GM21717 (cell line): ENCODE measurements around the gene ZNF740.
A peak's percentile ranks its signal among the peaks of the same experiment; 100 is the strongest.
"Not testable (repeated sequence)": the region's sequence is repeated elsewhere in the genome, so short reads cannot be mapped to it uniquely, and the experiment has no call there.

Experiments
- ATAC-seq: cut with Tn5 transposase; IDR thresholded peaks from one replicate; pipeline ENCODE4 v1.9.1; 2021; ENCODE audit warnings: mild to moderate bottlenecking, moderate library complexity; ENCODE audit not compliant: unreplicated experiment

The ZNF740 gene, protein sequence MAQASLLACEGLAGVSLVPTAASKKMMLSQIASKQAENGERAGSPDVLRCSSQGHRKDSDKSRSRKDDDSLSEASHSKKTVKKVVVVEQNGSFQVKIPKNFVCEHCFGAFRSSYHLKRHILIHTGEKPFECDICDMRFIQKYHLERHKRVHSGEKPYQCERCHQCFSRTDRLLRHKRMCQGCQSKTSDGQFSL

DNA sequence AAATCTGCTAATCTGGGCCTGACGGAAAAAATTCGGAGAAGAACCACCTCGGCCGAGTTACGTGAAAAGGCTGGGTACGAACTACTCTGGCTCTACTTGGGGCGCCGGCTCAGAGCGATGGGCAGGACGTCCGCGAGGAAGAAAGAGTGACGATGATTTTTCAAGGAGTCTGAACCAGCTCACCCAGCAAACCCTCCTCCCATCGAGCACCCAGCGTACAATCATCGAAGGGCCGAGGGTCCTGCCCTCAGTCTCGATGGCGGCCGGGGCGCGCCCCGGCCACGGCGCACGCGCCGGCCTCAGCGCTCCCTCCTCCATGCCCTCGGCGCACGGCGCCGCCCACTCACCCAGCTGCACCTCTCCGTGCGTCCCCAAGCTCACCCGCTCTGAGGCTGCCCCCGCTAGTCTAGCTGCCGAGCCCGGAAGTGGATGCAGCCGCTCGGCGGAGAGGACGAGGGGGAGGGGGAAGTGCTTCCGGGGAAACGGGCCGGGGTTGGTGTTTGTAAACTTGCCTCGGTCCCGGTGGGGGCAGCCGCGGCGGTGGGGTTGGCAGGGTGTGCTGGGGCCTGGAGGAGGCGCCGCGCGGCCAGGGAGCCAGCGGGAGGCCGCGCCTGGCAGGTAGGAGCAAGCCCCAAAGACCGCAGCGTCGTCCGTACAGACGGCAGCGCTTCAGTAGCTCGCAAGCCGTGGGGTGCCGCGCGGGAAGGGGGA, at the start of gene ZNF740, which contains the start of gene CSAD:
Gene ZNF740 (plus strand): TSS at position 503 of the 711 bp plus-strand sequence. CDS start 1,262 bp downstream, outside the sequence.
Gene CSAD (minus strand): TSS at position 706 of the 711 bp plus-strand sequence. CDS start 7,455 bp downstream, outside the sequence.
- ATAC-seq: peak; percentile 95

DNA sequence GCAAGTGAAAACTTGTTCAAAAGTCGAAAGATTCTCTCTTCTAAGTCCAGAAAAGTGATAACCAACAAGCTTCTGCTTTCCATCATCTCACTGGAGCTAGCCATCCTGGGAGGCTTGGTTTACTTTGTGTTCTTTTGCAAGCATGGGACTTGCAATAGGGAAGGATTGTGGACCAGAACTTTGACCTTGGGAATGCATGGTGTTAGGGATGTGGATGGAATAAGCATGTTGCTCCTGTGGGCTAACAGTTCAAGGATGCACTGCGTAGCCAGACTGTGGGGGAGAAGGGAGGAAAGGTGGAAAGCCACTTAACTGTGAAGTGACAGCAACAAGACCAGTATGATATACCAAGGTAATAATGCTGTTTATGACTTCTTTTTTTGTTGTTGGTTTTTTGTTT, 48.7 kb upstream of the ZNF740 start:
- no peak for ATAC-seq

DNA sequence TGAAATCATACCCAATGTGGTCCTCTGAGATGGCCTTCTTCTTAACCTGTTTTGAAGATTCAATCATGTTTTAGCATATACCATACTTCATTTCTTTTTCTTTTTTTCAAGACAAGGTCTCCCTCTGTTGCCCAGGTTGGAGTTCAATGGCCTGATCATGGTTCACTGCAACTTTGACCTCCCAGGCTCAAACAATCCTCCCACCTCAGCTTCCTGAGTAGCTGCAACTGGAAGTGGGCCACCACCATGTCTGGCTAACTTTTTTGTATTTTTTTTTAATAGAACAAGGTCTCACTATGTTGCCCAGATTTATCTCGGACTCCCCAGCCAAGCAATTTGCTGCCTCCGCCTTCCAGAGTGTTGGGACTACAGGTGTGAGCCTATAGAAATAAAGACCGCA, 46.8 kb upstream of the ZNF740 start:
- ATAC-seq: no peak

DNA sequence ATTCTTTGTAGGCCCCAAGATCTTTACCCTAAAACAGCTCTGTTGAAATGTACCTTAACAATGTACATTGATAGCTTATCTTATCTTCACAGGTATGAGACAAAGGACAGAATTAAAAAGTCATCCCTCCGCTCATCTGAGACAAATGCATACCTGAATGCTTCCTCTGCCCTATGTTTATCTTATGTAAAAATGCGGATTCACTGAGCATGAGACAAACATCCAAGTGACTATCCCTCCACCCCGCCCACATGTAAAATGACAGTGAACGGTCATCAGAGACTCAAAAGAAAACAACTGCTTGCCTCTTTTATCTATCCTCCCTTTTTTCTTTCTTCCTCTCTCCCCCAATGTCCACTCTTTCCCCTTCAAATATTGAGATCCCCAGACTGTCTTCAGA, 37.2 kb upstream of the ZNF740 start:
- ATAC-seq: no peak

DNA sequence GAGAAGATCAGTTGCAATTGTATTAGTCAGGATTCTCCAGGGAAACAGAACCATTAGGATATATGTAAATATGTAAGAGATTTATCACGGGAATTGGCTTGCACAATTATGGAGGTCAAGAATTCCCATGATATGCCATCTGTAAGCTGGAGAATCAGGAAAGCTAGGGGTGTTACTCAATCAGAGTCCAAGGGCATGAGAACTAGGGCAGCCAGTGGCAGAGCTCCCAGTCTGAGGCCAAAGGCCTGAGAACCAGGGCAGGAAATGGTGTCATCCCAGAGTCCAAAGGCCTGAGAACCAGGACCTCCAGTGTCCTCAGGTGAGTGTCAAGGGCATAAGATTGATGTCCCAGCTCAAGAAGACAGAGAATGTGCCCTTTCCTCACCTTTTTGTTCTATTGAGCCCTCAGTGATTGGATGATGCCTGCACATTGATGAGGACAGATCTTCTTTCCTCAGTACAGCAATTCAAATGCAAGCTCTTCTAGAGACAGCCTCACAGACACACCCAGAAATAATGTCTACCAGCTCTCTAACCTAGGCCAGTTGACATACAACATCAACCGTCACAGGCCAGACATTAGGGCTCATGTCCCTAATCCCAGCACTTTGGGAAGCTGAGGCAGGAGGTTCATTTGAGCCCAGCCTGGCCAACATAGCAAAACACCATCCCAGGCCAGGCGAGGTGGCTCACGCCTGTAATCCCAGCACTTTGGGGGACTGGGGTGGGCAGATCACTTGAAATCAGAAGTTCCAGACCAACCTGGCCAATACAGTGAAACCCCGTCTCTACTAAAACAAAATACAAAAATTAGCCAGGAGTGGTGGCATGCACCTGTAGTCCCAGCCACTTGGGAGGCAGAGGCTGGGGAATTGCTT, 34.9 kb upstream of the ZNF740 start:
- no peak for ATAC-seq

DNA sequence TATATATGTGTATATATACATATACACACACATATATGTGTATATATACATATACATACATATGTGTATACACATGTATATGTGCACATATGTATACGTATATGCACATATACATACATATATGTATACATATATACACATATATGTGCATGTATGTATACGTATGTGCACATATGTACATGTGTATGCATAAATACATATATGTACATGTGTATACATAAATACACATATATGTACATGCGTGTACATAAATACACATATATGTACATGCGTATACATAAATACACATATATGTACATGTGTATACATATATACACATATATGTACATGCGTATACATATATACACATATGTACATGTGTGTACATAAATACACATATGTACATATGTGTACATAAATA, 33.3 kb upstream of the ZNF740 start:
- no peak for ATAC-seq

DNA sequence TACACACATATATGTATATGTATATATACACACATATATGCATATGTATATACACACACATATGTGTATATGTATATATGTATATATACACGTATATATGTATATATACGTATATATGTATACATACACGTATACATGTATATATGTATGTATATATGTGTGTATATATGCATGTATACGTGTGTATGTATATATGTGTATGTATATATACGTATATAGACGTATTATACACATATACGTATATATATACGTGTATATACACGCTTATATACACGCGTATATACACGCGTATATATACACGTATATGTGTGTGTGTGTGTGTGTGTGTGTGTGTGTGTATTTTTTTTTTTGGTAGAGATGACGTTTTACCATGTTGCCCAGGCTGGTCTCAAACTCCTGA, 32.9 kb upstream of the ZNF740 start:
- ATAC-seq: no peak

DNA sequence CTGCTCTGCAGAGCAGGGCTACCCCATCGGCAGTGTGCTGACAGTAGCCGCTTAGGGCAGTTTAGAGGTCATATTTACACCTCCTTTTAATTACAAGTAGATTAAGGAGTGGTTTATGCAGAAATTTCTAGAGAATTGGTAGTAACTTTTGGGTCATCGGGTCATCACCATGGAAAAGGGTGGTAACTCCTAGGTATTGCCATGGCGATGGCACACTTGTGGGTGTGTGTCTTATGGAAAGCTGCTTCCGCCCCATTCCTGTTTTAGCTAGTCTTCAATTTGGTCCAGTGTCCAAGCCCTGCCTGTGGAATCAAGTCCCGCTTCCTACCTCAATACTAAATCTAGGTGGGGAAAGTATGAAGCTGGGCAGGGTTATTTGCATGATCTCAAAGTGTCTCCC, 29.5 kb upstream of the ZNF740 start:
- no peak for ATAC-seq

DNA sequence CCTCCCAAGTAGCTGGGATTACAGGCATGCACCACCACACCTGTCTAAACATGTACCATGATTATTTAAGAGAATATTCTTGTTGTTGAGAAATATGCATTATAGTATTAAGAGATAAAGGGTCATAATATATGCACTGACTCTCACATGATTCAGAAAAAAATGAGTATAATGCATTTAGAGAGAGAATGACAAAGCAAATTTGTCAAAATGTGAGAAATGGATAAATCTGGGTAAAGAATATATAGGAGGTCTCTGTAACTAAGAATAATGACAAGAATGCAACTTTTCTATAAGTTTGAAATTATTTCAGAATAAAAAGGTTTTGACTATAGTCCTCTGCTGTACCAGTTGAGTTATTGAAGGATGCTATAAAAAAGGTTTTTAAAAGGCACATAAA, 28.1 kb upstream of the ZNF740 start:
- ATAC-seq: no peak

DNA sequence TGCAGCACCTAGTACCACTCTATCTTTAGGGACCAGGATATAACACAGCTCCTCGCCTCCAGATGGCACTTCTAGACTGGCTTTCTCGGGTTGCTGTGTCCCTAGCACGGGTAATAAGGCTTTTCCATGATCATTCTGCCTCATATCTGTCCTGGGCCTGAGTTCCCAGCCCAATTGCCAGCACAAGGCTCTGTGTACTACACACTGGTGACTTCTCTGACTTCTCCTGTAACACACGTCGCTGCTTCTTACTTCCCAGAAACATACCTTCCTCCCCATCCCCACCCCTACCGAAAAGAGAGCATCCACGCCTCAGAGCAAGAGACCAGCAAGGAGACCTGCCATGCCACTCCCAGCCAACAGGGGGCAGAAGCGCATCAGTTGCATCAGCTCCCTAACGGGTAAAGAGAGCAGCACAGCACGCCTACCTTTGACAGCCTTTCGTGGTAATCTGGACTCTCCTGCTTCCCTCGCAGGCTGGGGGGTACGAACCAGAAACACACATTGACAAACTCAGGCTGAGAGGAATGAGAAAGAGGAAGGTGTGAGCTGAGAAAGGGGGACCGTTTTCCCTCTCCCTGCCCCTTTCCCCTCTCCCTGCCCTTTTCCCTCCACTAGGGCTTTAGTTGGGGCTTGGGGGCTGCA, 21.2 kb upstream of the ZNF740 start:
- ATAC-seq: no peak

DNA sequence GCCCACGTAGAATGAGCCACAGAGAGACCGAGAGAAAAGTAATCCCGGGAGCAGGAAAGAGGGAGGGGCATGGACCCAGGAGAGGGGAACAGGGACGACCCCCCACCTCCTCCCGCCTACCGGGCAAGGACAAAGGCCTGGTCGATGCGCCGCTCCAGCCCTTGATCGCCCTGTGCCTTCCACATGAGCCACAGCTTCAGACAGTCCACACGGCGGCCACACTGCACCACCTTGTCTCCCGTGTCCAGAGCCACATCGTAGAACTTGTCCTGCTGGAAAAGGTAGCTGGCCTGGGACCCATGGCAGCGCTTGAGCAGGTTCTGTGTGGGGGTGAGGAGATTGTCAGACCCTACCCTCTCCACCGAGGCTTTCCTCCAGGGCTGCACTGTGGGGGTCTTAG, 20.5 kb upstream of the ZNF740 start:
- no peak for ATAC-seq

DNA sequence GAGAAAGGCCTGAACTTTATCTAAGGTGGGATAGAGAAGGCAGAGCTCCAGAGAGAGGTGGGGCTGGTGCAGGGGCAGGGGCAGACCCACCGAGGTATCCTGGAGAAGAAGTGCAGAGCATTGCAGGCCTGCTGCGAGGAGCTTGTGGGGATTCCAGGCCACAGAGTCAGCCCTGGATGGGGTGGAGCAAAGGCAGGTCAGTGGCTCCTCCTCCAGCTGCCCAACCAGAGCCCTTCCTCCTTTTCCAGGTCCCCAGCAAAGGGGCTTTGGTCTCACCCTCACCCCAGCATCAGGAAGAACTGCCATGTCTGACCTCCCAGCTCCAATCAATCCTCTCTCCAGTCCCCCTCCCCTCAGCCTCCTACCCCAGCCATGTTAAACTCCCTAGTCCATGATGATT, 19.8 kb upstream of the ZNF740 start:
- no peak for ATAC-seq

DNA sequence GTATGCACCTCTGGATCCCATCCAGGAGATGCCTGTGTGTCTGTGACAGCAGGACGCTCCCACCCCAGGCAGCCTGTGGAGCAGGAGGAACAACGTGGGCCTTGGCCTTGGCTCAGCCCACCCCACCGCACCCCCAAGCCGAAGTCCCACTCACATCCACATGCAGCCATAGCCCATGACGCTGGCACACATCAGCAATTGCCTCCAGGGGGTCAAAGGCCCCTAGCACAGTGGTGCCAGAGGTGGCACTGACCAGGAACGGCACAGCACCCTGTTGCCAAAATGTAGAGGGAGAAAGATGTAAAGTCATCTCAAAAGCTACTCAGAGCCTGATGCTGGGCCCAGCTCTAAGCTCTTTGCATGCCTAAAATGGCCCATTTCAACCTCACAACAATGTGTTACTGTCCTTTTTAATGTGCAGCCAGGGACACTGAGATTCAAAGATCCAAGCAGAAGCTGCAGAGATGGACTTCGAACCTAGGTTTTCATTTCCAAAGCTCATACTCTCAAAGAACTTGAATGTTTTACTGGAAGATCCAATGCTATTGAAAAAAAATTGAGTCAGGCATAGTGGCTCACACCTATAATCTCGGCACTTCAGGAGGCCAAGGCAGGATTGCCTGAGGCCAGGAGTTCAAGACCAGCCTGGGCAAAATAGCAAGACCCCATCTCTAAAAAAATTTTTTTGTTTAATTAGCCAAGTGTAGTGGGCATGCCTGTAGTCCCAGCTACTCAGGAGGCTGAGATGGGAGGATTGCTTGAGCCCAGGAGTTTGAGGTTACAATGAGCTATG, 19.2 kb upstream of the ZNF740 start:
- ATAC-seq: no peak

DNA sequence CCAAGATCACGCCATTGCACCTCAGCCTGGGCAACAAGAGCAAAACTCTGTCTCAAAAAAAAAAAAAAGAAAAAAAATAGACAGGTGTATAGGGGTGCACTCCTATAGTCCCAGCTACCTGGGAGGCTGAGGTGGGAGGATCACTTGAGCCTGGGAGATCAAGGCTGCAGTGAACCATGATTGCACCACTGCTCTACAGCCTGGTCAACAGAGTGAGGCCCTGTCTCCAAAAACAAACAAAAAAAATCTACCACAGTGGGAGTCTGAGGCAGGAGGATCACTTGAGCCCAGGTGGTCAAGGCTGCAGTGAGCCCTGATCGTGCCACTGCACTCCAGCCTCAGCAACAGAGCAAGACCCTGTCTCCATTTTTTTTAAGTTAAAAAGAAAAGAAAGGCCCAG, 17.5 kb upstream of the ZNF740 start:
- not testable (repeated sequence) for ATAC-seq

DNA sequence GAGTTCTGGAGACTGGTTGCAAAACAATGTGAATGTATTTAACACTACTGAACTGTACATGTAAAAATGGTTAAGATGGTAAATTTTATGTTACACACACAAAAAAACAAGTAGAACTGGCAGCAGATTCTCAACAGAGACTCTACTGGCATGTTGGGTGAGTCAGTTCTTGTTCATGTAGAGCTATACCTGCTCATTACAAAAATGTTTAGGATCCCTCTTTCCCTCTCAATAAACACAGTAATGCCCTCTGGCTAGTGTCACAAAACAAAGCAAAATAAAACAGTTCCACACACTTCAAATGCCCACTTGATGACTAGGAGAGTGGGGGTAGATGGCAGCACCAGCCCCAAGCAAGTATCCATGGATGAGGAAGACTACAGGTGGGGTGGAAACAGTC, 13.7 kb upstream of the ZNF740 start:
- ATAC-seq: no peak

DNA sequence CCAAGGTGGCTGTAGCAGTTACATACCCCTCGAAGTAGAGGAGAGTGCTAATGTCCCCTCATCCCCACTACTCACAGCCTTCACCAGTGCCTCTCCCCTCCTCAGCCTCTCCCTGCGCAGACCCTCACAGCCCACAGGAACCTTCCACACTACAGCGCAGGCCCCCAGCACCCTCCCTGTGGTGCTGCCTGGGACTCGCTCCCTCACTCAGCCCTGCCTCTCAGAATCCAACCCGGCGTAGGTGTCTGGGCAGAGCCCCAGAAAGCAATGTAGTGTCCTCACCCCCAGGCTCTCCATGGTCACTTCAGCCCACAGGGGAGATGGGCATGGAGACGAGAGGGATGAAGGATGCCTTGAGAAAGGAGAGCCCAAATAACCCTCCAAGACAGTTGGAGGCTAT, 10.9 kb upstream of the ZNF740 start:
- ATAC-seq: no peak

DNA sequence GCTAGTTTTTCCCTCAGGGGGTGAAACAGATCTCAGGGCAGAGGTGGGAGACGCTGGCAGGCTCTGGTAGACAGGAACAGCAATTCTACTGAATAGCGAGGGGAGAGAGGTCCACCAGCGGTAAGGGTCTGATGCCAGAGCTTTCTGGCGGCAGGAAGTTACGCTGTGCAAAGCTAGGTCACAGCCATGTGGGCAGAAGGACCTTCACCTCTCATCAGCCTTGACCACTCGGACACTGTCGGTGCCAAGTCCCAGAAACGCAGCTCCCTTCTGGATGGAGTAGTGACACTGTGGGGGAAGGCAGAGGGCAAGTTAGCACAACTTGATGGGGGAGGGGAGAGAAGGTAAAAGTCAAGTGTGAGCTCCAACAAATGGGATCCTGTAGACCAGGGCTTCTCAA, 10.3 kb upstream of the ZNF740 start:
- no peak for ATAC-seq

DNA sequence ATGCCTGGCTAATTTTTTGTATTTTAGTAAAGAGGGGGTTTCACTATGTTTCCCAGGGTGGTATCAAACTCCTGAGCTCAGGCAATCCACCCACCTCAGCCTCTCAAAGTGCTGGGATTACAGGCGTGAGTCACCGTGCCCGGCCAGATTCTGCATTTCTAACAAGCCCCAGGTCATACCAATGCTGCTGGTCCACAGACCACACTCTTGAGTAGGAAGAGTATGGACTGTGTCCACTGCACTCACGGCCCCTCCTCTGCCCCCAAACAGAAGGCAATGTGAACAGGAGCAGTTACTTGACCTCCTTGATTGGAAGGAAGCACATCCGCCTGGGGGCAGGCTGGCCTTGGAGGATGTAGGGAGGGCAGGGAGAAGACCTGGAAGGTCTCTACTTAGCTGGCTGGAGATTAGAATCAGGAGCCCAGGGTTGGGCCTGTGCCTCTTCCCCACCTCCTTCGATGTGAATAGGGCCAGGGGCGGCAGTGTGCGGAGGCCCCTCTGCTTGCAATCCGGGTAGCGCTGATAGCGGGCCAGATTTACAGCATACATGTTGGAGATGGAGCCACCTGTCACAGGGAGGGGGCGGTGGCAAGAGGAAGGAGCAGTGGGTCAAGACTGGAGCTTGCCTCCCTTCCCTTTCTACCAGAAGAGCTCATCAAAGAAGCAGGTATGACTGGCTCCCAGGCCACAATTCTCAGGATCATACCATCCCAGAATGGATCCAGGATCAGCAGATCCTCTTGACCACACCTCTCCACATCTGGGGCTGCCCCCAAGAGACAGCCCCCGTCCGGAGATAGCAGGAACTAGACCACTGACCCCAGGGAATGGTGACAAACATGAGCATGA, 9.4 kb upstream of the ZNF740 start:
- ATAC-seq: no peak

DNA sequence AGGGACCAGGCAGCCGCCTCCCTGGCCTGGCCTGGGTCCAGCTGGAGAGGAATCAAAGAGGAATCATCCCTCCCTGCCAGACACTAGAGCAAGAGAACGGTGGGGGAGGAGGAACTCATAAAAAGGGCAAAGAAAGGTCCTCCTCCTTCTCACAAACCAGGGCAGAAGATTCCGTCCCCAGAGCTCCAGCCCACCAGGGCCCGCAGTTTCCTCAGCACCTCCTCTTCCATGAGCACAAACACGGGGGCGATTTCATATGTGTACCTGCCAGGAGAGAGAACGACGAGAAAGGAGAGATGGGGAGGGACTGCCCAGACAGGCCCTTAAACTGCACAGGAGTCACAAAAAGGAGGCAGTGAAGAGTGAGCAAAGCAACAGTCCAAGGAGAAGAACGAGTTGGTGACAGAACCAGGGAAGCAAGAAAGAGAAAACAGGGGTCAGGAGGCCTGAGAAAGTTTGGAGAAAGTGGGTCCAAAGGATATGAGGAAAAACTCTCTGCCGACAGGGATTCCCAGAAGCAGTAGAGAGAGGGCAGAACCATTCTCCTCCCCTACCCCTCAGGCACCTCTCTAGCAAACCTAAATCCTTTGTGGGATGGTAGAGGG, 8.7 kb upstream of the ZNF740 start:
- ATAC-seq: no peak
